Suprapubic skin (tissue), 4 donors: ENCODE results near the gene NR2E3. TPM values are rescaled to one million over a fixed set of nuclear protein-coding genes. Genes with fewer than 3 reads are reported as not detected.

Experiments used
- DNase-seq, 2 donors: peaks; one replicate each; pipeline ENCODE4 v3.0.0-alpha.2; 2019; ENCODE audit warnings: low spot score in 2 of 2
- H3K27ac ChIP-seq: fragments of 200-600 bp; sonication (generic); one replicate; pipeline ENCODE4 v1.5.1; 2019
- H3K27me3 ChIP-seq: fragments of 200-600 bp; sonication (generic); one replicate; pipeline ENCODE4 v1.5.1; 2019
- H3K36me3 ChIP-seq: fragments of 200-600 bp; sonication (generic); one replicate; pipeline ENCODE4 v1.5.1; 2019
- H3K4me1 ChIP-seq: fragments of 200-600 bp; sonication (generic); one replicate; pipeline ENCODE4 v1.5.1; 2019
- H3K4me3 ChIP-seq: fragments of 200-600 bp; sonication (generic); one replicate; pipeline ENCODE4 v1.5.1; 2019; ENCODE audit warnings: mild to moderate bottlenecking
- H3K9me3 ChIP-seq: fragments of 200-600 bp; sonication (generic); one replicate; pipeline ENCODE4 v1.5.1; 2019
- EP300 ChIP-seq: sonication (generic); formaldehyde crosslinking; IDR thresholded peaks from one replicate; pipeline ENCODE4 v1.6.1; 2017; ENCODE audit warnings: antibody characterized with exemption
- POLR2A ChIP-seq, 2 donors: fragments of 450-650 bp; IDR thresholded peaks; one replicate each; pipeline ENCODE4 v1.6.1; 2017; ENCODE audit warnings: antibody characterized with exemption in 2 of 2, mild to moderate bottlenecking in 2 of 2, moderate library complexity in 2 of 2
- POLR2AphosphoS5 ChIP-seq, 3 donors: sonication (generic); formaldehyde crosslinking; IDR thresholded peaks; one replicate each; pipeline ENCODE4 v1.6.1; 2017; ENCODE audit warnings: antibody characterized with exemption in 3 of 3
- WGBS: methylation state at CpG from one replicate; pipeline ENCODE4 v1.1.5; 2018; 5-methylcytosine and 5-hydroxymethylcytosine counted together
- total RNA-seq, 4 donors: library from RNA; depleted of rRNA; stranded (reverse); fragments of >200 nt; gene quantifications; one replicate each; pipeline ENCODE4 v1.1.0, GENCODE V29; 2016
- TF ChIP-seq, protein P1 (sequence below), 2 donors: fragments of 200-600 bp in 1 of 2; fragments of 450-650 bp in 1 of 2; sonication (generic) in 1 of 2; IDR thresholded peaks; one replicate each; pipeline ENCODE4 v1.5.1; 2016 to 2019; ENCODE audit warnings: antibody characterized with exemption in 2 of 2, mild to moderate bottlenecking in 1 of 2, moderate library complexity in 1 of 2

The NR2E3 gene
- total RNA-seq, 4 donors from 2014 or later, result 0.48 TPM; not detected in 3

DNA sequence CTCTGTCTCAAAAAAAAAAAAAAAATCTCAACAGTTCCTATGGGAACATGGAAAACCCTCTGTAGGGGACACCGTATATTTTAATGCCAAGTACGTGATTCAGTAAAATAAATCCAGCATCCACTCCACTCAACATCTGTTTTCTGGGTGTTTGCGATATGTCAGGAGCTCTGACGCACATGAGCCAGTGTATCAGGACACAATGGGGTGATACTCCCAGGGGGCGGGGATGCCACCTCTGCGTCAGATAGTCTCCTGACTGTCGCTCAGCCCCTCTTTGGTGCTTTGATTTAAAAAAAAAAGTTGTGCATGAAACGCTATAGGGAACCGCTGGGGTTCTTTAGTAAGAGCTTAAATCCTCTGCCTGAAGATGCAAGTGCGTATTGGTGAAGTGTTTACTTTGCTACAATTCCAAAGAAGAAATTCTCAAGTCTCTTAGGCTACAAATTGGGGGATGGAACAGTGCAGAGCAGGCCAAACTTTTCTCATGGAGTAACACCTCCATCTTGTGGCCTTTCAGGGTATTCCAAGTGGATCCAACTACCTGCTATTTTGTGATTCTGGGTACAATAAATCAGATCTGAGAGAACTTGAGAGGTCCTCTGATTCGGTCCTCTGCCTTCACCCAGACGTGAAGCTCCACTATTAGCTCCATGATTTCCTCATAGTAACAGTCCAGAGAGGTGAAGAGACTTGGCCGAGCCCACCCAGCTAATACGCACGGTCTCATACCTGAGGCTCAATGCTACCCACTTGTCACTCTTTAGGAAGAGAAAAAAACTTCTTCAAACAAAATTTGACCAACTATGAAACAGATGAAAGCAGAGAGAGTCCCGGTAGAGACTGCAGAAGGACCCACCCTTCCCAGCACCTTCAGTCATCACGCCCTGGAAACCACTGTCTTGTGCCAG is 9.3 kb upstream of the NR2E3 start:
- no peaks in the 10 kb centered on the region for H3K27me3 ChIP-seq
- TF ChIP-seq POLR2A (IDR thresholded peaks at IDR 0.05) (no peak), EP300 (no peak), POLR2AphosphoS5 (IDR thresholded peaks at IDR 0.05) (no peak)
- TF ChIP-seq, protein P1, sequence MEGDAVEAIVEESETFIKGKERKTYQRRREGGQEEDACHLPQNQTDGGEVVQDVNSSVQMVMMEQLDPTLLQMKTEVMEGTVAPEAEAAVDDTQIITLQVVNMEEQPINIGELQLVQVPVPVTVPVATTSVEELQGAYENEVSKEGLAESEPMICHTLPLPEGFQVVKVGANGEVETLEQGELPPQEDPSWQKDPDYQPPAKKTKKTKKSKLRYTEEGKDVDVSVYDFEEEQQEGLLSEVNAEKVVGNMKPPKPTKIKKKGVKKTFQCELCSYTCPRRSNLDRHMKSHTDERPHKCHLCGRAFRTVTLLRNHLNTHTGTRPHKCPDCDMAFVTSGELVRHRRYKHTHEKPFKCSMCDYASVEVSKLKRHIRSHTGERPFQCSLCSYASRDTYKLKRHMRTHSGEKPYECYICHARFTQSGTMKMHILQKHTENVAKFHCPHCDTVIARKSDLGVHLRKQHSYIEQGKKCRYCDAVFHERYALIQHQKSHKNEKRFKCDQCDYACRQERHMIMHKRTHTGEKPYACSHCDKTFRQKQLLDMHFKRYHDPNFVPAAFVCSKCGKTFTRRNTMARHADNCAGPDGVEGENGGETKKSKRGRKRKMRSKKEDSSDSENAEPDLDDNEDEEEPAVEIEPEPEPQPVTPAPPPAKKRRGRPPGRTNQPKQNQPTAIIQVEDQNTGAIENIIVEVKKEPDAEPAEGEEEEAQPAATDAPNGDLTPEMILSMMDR (IDR thresholded peaks at IDR 0.05), result peak; percentile 77 to 79
- H3K4me1 ChIP-seq, result no peaks in the 10 kb centered on the region
- H3K4me3 ChIP-seq, result no peak overlapping the region
- WGBS, result 61% methylated on average over 17 of the region's 17 CpGs
- peak in 1 of 2 donors; percentile 52 for DNase-seq
- H3K36me3 ChIP-seq, result no peaks in the 10 kb centered on the region
- no peaks in the 10 kb centered on the region for H3K9me3 ChIP-seq
- H3K27ac ChIP-seq, result no peak overlapping the region

DNA sequence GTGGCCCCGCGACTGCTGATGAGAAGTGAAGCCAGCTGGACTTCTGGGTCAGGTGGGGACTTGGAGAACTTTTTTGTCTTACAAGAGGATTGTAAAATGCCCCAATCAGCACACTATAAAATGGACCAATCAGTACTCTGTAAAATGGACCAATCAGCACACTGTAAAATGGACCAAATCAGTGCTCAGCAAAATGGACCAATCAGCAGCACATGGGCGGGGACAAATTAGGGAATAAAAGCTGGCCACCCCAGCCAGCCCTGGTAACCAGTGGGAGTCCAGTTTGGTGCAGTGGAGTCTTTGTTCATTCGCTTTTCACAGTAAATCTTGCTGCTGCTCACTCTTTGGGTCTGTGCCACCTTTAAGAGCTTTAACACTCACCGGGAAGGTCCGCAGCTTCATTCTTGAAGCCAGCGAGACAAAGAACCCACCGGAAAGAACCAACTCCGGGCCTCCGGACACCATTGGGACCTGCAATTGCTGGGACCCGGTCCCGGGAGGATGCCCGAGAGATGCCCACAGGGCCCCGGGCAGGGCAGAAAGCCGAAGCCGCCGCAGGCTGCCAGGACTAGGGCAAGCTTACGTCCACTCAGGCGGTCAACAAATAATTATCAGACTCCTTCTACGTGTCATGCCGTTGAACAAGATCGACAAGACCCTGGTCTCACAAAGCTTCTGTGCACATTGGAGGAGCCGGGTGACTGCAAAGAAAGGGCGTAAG is 8.3 kb upstream of the NR2E3 start:
- no peaks in the 10 kb centered on the region for H3K4me1 ChIP-seq
- 96% methylated on average over 24 of the region's 24 CpGs for WGBS
- no peaks in the 10 kb centered on the region for H3K27me3 ChIP-seq
- H3K9me3 ChIP-seq, result no peaks in the 10 kb centered on the region
- no peak overlapping the region for H3K4me3 ChIP-seq
- no peak overlapping the region for H3K27ac ChIP-seq
- TF ChIP-seq EP300 (no peak), POLR2AphosphoS5 (IDR thresholded peaks at IDR 0.05) (no peak), POLR2A (IDR thresholded peaks at IDR 0.05) (no peak)
- TF ChIP-seq, protein P1 (IDR thresholded peaks at IDR 0.05), result no peak
- peak in 1 of 2 donors; percentile 47 for DNase-seq
- H3K36me3 ChIP-seq, result no peaks in the 10 kb centered on the region

DNA sequence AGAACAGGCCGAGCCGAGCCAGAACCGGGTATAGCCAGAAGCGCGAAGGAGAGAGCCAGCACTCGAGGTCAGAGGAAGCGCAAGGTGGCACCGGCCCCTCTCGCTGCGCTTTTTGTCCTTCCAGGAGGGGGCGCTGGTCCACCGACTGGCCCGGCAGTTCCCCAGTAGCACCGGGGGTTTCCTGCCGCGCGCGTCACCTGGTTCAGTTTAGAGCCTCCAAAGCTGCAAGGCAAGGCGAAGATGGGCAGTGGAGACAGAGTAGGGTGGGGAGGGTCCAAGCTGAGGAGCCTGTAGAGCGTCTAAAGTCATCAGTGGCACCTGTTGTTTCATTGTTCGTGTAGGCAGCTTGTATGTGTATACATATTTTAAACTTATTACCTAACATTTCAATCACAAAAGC is 7.6 kb upstream of the NR2E3 start:
- Histone ChIP-seq H3K9me3 (no peaks in the 10 kb centered on the region), H3K36me3 (no peaks in the 10 kb centered on the region), H3K4me3 (no peak overlapping the region), H3K4me1 (no peaks in the 10 kb centered on the region), H3K27ac (no peak overlapping the region), H3K27me3 (no peaks in the 10 kb centered on the region)
- DNase-seq, result peak in 1 of 2 donors; percentile 66
- WGBS, result 61% methylated on average over 21 of the region's 21 CpGs
- TF ChIP-seq EP300 (no peak), POLR2AphosphoS5 (IDR thresholded peaks at IDR 0.05) (no peak), POLR2A (IDR thresholded peaks at IDR 0.05) (no peak)
- TF ChIP-seq, protein P1 (IDR thresholded peaks at IDR 0.05), result no peak

DNA sequence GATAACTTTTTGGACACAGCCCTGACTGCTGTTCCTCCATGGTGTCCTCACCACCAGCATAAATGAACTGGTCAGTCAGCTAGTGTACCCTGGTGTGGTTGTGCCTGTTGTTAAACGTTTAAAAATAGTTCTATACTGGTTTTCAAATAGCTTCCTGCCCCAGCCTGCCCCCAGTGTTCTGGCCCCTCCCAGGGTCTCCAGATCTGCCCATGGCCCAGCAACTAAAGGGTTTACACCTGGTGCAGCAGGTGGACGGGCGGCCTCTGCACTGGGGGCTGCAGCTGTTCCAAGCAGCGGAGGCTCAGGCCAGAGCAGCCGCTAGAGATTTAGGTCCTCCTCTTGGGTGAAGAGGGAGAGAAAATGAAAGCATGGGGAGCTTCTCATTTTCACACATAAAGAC is 6.1 kb upstream of the NR2E3 start:
- Histone ChIP-seq H3K27ac (no peak overlapping the region), H3K27me3 (no peaks in the 10 kb centered on the region), H3K4me1 (no peaks in the 10 kb centered on the region), H3K4me3 (no peak overlapping the region), H3K9me3 (no peaks in the 10 kb centered on the region), H3K36me3 (no peaks in the 10 kb centered on the region)
- TF ChIP-seq POLR2A (IDR thresholded peaks at IDR 0.05) (no peak), EP300 (no peak), POLR2AphosphoS5 (IDR thresholded peaks at IDR 0.05) (no peak)
- TF ChIP-seq, protein P1 (IDR thresholded peaks at IDR 0.05), result no peak
- peak in 1 of 2 donors; percentile 44 for DNase-seq
- 72% methylated on average over 5 of the region's 5 CpGs for WGBS
